AG09309 (cell line): Measurements from ENCODE around the gene PSME4.

Experiments
- DNase-seq: peaks from one replicate; pipeline ENCODE4 v3.0.0-alpha.2; 2010; ENCODE audit warnings: low read depth
- H3K4me3 ChIP-seq: 2 replicates; pipeline ENCODE4 v1.5.1; 2011; ENCODE audit warnings: mild to moderate bottlenecking, low read depth, low read length, moderate library complexity; ENCODE audit not compliant: control insufficient read depth
- TF ChIP-seq, protein P1 (sequence below): IDR thresholded peaks from 2 replicates; pipeline ENCODE4 v1.5.1; 2011; ENCODE audit warnings: mild to moderate bottlenecking, low read depth, low read length, inconsistent platforms; ENCODE audit not compliant: insufficient read depth, control insufficient read depth; ENCODE audit errors: missing control alignments

The PSME4 gene

DNA sequence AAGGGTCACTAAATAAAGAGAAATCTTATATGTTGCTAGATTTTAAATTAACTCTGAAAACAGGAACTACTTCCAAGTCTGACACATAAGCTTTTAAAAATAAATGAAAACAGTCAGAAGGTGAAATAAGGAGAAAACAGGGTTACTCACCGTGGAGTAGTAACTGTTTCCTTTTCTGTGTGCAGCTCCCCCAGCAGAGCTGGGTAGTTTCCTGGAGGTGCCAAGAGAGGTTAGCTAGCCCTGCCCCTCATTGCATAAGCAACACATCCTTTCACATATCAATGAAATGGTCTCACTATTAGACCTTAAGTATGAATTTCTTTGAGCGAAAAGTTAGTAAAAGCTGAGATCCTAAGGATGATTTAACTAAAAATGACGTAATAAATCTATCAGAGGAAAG lies 57.1 kb downstream of the PSME4 start:
- DNase-seq = peak; percentile 23
- H3K4me3 ChIP-seq = no peak overlapping the region
- TF ChIP-seq, protein P1, sequence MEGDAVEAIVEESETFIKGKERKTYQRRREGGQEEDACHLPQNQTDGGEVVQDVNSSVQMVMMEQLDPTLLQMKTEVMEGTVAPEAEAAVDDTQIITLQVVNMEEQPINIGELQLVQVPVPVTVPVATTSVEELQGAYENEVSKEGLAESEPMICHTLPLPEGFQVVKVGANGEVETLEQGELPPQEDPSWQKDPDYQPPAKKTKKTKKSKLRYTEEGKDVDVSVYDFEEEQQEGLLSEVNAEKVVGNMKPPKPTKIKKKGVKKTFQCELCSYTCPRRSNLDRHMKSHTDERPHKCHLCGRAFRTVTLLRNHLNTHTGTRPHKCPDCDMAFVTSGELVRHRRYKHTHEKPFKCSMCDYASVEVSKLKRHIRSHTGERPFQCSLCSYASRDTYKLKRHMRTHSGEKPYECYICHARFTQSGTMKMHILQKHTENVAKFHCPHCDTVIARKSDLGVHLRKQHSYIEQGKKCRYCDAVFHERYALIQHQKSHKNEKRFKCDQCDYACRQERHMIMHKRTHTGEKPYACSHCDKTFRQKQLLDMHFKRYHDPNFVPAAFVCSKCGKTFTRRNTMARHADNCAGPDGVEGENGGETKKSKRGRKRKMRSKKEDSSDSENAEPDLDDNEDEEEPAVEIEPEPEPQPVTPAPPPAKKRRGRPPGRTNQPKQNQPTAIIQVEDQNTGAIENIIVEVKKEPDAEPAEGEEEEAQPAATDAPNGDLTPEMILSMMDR = no peak

DNA sequence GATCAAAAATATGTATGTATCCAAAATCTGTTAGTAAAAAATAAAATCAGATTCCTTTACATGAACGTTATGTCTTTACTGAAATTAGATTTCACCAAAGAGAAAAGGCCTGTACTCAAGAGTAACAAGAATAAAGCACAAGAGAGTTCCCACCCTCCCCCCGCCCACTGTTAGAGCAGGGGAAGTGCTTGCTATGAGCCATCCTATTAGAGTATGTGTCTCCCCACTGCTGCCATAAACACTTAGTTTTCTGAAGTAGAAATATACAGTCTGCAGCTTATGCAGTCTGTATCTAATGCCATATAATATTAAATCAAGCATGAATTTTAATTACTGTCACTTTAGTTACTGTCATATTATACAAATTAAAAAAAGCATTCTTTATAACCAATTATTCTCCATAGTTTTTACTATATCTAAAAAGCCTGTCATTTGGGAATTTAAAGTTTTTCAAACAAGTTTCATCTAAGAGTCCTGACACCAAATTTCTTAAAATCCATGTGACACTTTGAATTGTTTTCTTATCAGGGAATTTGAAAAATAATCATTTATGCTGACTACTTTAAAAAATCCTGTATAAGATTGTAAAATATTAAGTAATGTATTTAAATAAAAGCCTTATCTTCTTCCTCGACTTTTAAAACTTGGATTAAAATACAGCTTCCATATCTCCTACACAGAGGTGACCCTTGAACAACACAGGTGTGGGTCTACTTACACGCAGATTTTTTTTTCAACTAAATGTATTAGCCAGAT lies 59.2 kb downstream of the PSME4 start:
- TF ChIP-seq, protein P1 = no peak
- DNase-seq = no peak
- no peak overlapping the region for H3K4me3 ChIP-seq

DNA sequence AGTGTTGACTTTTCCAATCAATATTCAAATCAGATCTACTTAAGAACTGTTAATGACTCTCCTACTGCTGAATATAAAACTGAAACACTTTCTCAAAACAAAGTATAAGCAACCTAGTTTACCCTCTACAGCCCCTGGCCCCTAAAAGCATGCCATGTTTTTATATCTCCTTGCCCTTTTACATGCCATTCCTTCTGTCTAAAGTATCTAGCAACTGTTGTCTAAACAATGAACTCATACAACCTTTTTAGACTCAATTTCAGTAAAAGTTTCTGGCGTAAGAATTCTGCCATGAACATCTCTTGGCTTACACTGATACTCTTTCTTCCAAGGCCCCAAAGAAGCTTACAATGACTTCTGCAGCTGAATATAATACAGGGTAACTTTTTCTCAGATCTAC lies 63.2 kb downstream of the PSME4 start:
- no peak for DNase-seq
- TF ChIP-seq, protein P1 = no peak
- no peak overlapping the region for H3K4me3 ChIP-seq

DNA sequence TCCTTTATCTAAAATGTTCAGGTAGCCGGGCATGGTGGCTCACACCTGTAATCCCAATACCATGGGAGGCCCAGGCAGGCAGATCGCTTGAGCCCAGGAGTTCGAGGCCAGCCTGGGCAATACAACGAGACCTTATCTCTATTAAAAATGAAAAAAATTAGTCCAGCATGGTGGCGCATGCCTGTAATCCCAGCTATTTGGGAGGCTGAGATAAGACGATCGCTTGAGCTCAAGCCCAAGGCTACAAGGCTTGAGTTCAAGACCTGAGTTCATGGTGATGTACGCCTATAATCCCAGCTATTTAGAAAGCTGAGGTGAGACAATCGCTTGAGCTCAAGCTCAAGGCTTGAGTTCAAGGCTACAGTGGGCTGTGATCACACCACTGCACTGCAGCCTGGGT lies 65.4 kb downstream of the PSME4 start:
- H3K4me3 ChIP-seq = no peak overlapping the region
- TF ChIP-seq, protein P1 = no peak
- DNase-seq = no peak

DNA sequence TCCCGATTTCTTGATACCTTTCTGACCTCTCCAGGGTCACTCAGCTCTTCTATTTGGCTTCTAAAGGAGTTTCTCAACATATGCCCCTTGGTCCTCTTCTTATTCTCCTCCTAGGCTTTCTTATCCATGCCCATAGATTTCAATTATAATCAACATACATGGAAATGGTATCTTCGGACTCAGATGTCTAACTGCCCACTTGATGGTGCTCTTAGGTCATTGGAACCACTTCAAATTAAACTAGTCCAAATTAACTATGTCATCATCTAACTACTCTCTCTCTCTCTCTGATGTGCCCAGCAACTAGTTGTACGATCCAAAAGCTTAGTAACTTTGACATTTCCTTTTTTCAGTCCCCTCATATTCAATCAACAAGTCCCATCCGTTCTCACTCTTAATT lies 67.8 kb downstream of the PSME4 start:
- H3K4me3 ChIP-seq = no peak overlapping the region
- TF ChIP-seq, protein P1 = no peak
- no peak for DNase-seq

DNA sequence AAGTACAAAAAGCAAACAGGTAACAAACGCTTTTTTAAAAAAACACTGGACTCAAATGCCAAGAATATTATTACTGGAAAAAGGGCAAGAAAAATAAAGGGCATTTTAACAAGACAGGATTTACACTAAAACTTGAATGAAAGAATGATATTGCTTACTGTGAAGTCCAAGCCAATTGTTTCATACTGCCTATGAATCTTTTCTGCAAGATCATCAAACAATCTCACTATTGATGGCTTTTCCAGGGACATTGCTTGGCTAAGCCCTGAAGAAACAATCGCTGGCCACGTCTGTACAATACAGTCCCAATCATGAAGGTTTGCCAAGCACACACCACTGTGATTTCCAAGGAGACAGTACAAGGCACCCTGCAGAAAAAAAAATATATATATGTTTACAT lies 69.6 kb downstream of the PSME4 start:
- no peak overlapping the region for H3K4me3 ChIP-seq
- TF ChIP-seq, protein P1 = no peak
- DNase-seq = no peak
